Panc1 (cell line): ENCODE results near the gene MAPK8. TPM values are rescaled to one million over a fixed set of nuclear protein-coding genes. Genes with fewer than 3 reads are reported as not detected.

Experiments
- ATAC-seq: fragments of 200-7000 bp; cut with Tn5 transposase; 2 replicates; pipeline ENCODE4 v1.9.1; 2020; ENCODE audit warnings: mild to moderate bottlenecking, moderate library complexity
- BruUV-seq: library from RNA; stranded (reverse); fragments of 400-500 nt; replicated peaks from 2 replicates; lab custom pipeline; 2021; lab: Mats Ljungman, UMichigan
- CTCF ChIA-PET: fragments of 300-600 bp; sonication (Branson Sonifier 250); formaldehyde crosslinking; loops from one replicate; lab custom pipeline; 2022; ENCODE audit warnings: antibody characterized with exemption; lab: Charles Lee
- POLR2A ChIA-PET: fragments of 300-600 bp; sonication (Branson Sonifier 250); formaldehyde crosslinking; loops from one replicate; lab custom pipeline; 2022; ENCODE audit warnings: antibody characterized with exemption; lab: Charles Lee
- DNase-seq: peaks from one replicate; pipeline ENCODE4 v3.0.0-alpha.2; 2010; ENCODE audit warnings: low read depth, low spot score
- H3K27ac ChIP-seq: 2 replicates; pipeline ENCODE4 v1.5.1; 2011; ENCODE audit warnings: mild to moderate bottlenecking, low read length, inconsistent platforms
- H3K27me3 ChIP-seq: fragments of 200-500 bp; sonication (Bioruptor generic); 2 replicates; pipeline ENCODE4 v1.6.0; 2014; ENCODE audit warnings: low read length, inconsistent platforms; ENCODE audit not compliant: control insufficient read depth, insufficient read depth
- H3K36me3 ChIP-seq: fragments of 200-500 bp; sonication (Bioruptor generic); 2 replicates; pipeline ENCODE4 v1.5.1; 2014; ENCODE audit warnings: inconsistent platforms, mild to moderate bottlenecking, low read length, moderate library complexity; ENCODE audit not compliant: control insufficient read depth, insufficient read depth
- H3K4me1 ChIP-seq: 2 replicates; pipeline ENCODE4 v1.5.1; 2011; ENCODE audit warnings: inconsistent platforms, mild to moderate bottlenecking, low read length, moderate library complexity; ENCODE audit not compliant: control insufficient read depth, insufficient read depth
- H3K4me3 ChIP-seq, 2 experiments: 2 replicates each; pipeline ENCODE4 v1.5.1; 2011 to 2012; ENCODE audit warnings: low read depth in 2 of 2, low read length in 2 of 2, mild to moderate bottlenecking in 2 of 2, inconsistent platforms in 1 of 2, moderate library complexity in 1 of 2
- H3K9me3 ChIP-seq: fragments of 200-500 bp; sonication (Bioruptor generic); 2 replicates; pipeline ENCODE4 v1.5.1; 2014; ENCODE audit warnings: low read depth, mild to moderate bottlenecking, inconsistent platforms, low read length, moderate library complexity; ENCODE audit not compliant: control insufficient read depth, insufficient read depth
- POLR2AphosphoS5 ChIP-seq: IDR thresholded peaks from 2 replicates; pipeline ENCODE4 v1.6.1; 2012; ENCODE audit warnings: mild to moderate bottlenecking, low read depth, low read length, moderate library complexity
- SIN3A ChIP-seq: IDR thresholded peaks from 2 replicates; pipeline ENCODE4 v1.6.1; 2012; ENCODE audit warnings: low read depth, mild to moderate bottlenecking, low read length, moderate library complexity, borderline replicate concordance; ENCODE audit not compliant: insufficient read depth
- TCF7L2 ChIP-seq: IDR thresholded peaks from 2 replicates; pipeline ENCODE4 v1.6.1; 2011; ENCODE audit warnings: mild to moderate bottlenecking, low read depth, low read length, inconsistent platforms
- in situ Hi-C: cut with HindIII; loops from 2 replicates; pipeline ENCODE4 v1.10.0; 2016; ENCODE audit warnings: low sequenced_read_pairs, low pct_unique_long_range_greater_than_20kb
- intact Hi-C: fragments of 100-400 bp; cut with micrococcal nuclease; formaldehyde crosslinking; loops from one replicate; pipeline ENCODE4 v1.10.0; 2022; ENCODE audit not compliant: unreplicated experiment
- total RNA-seq: library from RNA; stranded (reverse); gene quantifications from one replicate; pipeline ENCODE4 v1.2.1, GENCODE V29; 2021; ENCODE audit not compliant: unreplicated experiment
- TF ChIP-seq, protein P1 (sequence below): fragments of 450-650 bp; IDR thresholded peaks from 2 replicates; pipeline ENCODE4 v1.5.1; 2017; ENCODE audit warnings: mild to moderate bottlenecking
- TF ChIP-seq, protein P2 (sequence below), 2 experiments: IDR thresholded peaks; 2 replicates each; pipeline ENCODE4 v1.6.1; 2011 to 2012; ENCODE audit warnings: low read depth in 2 of 2, control low read depth in 1 of 2, low read length in 1 of 2, mild to moderate bottlenecking in 1 of 2, moderate library complexity in 1 of 2; ENCODE audit not compliant: insufficient read depth in 1 of 2

MAPK8 gene
- total RNA-seq, 1 experiment from 2014 or later: 66.6 TPM

DNA sequence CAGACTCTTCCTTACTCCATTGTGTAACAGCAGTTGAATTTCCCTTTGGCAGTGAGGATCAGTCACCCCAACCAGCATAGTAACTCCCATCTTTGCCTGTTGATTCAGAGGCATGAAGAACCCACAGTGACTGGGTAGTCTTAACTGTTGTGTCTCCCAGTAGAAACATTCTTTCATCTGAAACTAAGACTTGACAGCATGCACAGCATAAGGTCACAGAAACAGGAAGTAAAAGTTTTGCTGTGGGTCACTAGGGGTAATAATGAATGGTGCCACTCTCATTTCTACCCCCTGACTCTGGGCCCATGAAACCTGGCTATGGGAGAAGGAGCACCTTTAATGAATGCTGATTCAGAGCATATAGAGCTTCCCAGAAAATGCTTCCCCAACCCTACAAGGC lies 23.6 kb upstream of the MAPK8 start:
- intact Hi-C loops: loop anchor here (10.0 kb wide), 1 partner anchor 68 kb away; no protein-coding TSS in a partner anchor
- TF ChIP-seq TCF7L2: no peak
- no peak for TF ChIP-seq POLR2AphosphoS5
- TF ChIP-seq, protein P1, sequence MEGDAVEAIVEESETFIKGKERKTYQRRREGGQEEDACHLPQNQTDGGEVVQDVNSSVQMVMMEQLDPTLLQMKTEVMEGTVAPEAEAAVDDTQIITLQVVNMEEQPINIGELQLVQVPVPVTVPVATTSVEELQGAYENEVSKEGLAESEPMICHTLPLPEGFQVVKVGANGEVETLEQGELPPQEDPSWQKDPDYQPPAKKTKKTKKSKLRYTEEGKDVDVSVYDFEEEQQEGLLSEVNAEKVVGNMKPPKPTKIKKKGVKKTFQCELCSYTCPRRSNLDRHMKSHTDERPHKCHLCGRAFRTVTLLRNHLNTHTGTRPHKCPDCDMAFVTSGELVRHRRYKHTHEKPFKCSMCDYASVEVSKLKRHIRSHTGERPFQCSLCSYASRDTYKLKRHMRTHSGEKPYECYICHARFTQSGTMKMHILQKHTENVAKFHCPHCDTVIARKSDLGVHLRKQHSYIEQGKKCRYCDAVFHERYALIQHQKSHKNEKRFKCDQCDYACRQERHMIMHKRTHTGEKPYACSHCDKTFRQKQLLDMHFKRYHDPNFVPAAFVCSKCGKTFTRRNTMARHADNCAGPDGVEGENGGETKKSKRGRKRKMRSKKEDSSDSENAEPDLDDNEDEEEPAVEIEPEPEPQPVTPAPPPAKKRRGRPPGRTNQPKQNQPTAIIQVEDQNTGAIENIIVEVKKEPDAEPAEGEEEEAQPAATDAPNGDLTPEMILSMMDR: no peak
- TF ChIP-seq SIN3A: no peak
- TF ChIP-seq, protein P2, sequence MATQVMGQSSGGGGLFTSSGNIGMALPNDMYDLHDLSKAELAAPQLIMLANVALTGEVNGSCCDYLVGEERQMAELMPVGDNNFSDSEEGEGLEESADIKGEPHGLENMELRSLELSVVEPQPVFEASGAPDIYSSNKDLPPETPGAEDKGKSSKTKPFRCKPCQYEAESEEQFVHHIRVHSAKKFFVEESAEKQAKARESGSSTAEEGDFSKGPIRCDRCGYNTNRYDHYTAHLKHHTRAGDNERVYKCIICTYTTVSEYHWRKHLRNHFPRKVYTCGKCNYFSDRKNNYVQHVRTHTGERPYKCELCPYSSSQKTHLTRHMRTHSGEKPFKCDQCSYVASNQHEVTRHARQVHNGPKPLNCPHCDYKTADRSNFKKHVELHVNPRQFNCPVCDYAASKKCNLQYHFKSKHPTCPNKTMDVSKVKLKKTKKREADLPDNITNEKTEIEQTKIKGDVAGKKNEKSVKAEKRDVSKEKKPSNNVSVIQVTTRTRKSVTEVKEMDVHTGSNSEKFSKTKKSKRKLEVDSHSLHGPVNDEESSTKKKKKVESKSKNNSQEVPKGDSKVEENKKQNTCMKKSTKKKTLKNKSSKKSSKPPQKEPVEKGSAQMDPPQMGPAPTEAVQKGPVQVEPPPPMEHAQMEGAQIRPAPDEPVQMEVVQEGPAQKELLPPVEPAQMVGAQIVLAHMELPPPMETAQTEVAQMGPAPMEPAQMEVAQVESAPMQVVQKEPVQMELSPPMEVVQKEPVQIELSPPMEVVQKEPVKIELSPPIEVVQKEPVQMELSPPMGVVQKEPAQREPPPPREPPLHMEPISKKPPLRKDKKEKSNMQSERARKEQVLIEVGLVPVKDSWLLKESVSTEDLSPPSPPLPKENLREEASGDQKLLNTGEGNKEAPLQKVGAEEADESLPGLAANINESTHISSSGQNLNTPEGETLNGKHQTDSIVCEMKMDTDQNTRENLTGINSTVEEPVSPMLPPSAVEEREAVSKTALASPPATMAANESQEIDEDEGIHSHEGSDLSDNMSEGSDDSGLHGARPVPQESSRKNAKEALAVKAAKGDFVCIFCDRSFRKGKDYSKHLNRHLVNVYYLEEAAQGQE (IDR thresholded peaks at IDR 0.05; ENCODE audit: insufficient read depth in 1 of 2, low read depth in 2 of 2, low read length in 1 of 2): no peak
- H3K4me3 ChIP-seq: no peak overlapping the region
- DNase-seq (no peak), ATAC-seq (no peak)
- CTCF ChIA-PET: no interaction called here
- H3K9me3 ChIP-seq: 0 out of 2 replicates have a peak, but pooled peaks cover 4% of the 10 kb centered on the region
- H3K4me1 ChIP-seq: no peaks in the 10 kb centered on the region
- H3K27ac ChIP-seq: no peak overlapping the region
- no peaks in the 10 kb centered on the region for H3K27me3 ChIP-seq
- POLR2A ChIA-PET: no interaction called here
- no peaks in the 10 kb centered on the region for H3K36me3 ChIP-seq
- in situ Hi-C loops: no loop called here
- BruUV-seq: no TSS peak

DNA sequence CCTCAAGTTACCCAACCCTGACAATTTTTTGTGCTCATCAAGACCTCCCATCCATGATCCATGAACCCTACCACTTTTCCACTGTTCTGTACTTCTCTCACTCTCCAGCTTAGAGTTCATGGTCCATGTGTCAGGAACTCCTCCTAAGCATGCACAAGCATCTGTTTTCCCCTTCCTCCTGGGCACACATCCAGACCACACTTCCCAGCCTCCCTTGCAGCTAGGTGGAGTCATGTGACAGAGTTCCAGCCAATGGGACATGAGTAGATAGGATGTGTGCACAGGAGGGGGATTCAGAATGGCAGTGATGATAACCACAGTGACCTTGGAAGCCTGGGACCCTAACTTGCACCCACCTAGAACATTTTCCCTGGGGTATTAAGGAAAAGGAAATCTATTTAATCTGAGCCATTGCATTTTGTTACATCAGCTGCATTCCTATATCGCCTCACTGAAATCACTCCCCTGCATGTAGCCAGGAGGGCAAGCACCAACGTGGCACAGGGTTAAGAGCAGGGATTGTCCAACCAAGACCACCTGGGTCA lies 22.4 kb upstream of the MAPK8 start:
- in situ Hi-C loops: no loop called here
- Histone ChIP-seq H3K27me3 (no peaks in the 10 kb centered on the region), H3K9me3 (0 out of 2 replicates have a peak, but pooled peaks cover 4% of the 10 kb centered on the region), H3K27ac (no peak overlapping the region), H3K36me3 (no peaks in the 10 kb centered on the region), H3K4me3 (no peak overlapping the region), H3K4me1 (no peaks in the 10 kb centered on the region)
- intact Hi-C loops: loop anchor here (10.0 kb wide), 1 partner anchor 69 kb away; no protein-coding TSS in a partner anchor
- TF ChIP-seq, protein P2 (IDR thresholded peaks at IDR 0.05; ENCODE audit: insufficient read depth in 1 of 2, low read depth in 2 of 2, low read length in 1 of 2): no peak
- TF ChIP-seq, protein P1: no peak
- no peak for TF ChIP-seq POLR2AphosphoS5
- no peak for TF ChIP-seq SIN3A
- no TSS peak for BruUV-seq
- CTCF ChIA-PET: no interaction called here
- no peak for DNase-seq
- ATAC-seq: no peak
- POLR2A ChIA-PET: no interaction called here
